T1000 (cell line): Measurements from ENCODE around the gene TK1.

Experiments used
- DNase-seq: peaks from one replicate; lab custom pipeline; 2025; ENCODE audit warnings: mixed read lengths; lab: John Stamatoyannopoulos, UW

Gene TK1

DNA sequence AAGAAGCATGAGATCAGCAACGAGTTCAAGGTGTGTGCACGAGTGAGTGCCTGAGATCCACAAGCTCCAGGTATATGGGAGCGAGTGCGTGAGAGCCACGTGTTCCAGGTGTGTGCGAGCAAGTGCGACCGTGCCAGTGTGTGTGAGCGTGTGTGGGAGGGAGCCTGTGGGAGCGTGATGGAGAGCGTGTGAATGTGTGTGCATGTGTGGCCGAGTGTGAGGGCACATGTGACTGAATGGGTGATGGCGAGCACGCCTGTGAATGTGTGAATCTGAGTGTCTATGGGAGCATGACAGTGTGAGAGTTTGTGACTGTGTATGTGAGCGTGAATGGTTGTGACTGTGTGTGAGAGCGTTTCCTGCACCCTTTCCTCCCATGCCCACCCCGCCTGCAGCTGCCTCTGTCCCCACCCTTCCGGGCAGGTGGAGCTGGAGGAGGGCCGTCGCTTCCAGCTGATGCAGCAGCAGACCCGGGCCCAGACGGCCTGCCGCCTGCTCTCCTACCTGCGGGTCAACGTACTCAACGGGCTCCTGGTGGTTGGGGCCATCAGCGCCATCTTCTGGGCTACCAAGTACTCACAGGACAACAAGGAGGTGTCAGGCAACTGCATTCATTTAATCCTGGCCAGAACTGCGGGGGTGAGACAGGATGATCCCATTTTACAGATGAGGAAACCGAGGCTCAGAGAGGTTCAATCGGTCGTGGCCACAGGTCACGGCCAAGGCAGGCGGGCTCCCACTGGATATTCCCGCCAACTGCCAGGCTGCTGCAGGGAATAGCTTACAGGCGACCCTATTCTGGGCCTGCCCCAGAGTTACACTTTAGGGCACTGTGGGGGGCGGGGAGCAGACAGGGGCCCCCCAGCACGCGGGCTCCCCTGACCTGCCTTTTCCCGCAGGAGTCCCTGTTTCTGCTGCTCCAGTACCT lies 52.6 kb downstream of the TK1 start:
- DNase-seq, result no peak

DNA sequence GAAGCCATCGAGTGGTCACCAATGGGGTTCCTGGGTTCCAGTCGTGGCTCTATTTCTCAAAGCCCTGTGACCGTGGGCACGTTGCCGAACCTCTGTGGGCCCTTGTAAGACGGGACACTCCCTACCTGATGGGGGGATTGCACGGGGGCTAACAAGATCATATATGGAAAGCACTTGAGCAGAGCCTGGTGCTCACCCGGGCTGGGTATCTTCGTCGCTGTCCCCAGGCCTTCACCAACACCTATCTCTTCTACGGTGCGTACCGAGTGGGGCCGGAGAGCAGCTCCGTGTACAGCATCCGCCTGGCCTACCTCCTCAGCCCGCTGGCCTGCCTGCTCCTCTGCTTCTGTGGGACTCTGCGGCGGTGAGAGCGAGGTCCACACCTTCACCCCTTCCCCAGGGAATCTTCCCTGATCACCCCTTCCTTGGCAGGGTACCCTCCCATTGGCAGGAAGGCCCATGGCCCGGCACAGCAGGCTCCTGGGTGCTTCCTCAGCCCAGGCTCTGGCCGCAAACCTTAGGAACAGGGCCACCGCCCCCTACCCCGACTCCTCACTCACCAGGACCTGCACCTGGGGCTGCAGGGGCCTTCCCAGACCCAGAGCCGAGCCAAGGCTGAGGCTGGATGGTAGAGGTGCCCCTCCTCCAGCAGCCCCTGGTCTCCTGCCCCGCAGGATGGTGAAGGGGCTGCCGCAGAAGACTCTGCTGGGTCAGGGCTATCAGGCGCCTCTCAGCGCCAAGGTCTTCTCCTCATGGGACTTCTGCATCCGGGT lies 53.5 kb downstream of the TK1 start:
- no peak for DNase-seq

DNA sequence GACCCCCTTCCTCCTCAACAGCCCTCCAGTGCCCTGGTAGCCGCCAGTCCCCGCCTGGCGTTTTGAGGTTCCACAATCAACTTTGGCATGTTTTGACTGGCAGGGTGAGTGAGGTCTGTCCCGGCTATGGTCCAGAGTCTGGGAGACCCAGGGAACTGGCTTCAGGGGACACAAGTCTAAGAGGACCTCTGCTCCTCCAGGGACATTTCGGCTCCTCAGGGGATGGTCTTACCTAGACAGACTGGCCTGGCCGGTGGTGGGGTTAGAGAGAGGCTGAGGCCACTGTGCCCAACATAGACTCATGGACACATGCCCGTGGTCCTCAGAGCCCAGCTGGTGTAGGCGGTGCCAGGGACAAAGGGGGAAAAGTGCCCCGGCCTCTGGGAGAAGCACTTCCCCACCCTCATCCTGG lies 54.1 kb downstream of the TK1 start:
- no peak for DNase-seq

DNA sequence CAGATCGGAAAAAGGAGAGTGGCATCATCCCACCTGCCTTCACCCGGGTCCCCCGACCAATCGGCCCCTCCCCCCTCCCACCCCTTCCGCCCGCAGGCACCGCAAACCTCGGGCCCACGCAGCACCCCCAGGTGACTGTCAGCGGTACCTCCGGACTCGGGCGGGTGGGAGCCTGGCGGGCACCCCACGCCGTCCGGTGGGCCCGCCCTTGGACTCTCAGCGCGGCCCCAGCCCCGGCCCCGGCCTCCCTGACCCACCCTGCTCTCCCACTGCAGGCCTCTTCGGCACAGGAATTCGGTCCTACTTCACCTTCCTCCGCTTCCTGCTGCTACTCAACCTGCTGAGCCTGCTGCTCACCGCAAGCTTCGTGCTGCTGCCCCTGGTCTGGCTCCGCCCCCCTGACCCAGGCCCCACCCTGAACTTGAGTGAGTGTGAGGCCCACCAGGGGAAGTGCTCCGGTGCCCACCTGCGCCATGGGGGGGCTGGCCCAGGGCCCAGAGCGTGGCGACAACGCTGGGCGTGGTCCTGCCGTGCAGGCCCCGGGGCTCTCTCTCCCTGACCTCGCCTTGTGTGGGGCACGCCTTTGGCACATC lies 54.7 kb downstream of the TK1 start:
- no peak for DNase-seq

DNA sequence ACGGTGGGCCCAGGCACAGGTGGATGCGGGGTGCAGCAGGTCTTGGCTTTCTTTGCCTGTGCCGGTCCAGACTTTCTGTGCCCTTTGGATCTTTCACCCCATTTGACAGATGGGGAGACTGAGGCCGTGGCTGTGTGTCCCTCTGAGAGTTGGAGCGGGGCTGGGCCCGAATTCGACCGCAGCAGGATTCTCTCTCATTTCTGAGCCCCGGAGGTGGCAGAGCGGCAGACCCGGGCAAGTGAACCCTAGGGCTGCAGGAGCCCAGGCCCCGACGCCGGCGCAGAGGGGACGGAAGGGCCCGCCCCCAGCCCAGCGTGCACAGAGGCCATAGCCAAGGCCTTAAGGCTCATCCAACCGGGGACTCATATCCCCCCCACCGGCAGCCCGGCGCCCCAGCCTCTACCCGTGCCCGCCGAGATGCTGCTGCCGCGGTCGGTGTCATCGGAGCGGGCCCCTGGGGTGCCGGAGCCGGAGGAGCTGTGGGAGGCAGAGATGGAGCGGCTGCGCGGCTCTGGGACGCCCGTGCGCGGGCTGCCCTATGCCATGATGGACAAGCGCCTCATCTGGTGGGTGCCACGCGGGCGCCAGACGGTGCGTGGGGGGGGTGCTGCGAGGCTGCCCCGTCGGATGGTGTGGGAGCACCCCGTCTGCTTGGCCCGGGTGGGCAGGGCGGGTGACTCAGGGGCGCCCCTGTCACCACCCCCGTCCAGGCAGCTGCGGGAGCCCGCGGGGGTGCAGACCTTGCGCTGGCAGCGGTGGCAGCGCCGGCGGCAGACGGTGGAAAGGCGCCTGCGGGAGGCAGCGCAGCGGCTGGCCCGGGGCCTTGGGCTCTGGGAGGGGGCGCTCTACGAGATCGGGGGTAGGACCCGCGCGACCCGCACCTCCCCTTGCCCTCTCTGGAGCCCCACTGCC lies 55.4 kb downstream of the TK1 start:
- no peak for DNase-seq

DNA sequence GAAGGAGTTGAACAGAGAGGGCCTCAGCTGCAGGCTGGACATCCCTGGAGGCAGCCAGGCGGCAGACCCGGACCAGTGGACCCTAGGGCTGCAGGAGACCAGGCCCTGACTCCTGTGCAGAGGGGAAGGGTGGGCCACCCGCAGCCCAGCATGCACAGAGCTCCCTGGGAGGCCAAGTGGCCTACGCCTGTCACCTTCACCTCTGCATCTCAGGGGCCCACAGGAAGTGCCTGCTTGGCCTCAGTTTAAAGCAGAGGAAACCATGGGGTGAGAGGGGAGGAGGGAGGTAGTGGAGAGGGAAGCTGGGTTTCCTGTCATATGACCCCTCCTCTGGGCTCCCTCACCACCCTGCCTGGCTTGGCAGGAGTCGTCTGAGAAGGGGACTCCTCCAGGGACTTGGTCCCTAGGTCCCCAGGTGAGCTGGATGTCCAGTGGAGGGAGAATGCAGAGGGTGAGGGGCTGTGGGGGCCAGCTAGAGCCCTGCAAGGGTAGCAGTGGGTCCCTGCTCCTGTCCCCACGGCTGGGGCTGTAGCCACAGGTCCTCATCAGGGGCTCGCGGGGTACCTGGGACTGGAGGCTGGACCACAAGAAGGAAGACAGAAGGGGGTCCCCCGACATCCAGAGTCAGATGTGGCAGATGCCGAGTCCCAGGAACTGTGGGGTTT lies 56.3 kb downstream of the TK1 start, which contains the start of gene TMC8:
Gene TMC8 (plus strand): TSS at position 335 of the 665 bp plus-strand sequence. CDS start 818 bp downstream, outside the sequence.
- DNase-seq, result no peak

DNA sequence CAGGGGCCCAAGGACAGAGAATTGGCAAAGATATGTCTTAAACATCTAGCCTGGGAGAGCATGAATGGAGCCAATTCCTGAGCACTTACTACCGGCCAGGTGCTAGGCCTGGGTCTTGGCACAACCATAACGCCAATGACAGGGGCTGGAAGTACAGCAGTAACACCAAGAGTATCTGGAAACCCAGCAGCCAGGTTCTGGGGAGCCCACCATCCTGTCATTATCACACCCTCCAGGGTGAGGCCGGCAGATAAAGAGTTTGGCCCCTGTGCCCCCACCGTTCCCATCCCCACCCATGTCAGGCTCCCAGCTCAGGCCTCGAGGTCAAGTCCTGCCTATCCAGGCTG lies 56.8 kb downstream of the TK1 start:
- no peak for DNase-seq

DNA sequence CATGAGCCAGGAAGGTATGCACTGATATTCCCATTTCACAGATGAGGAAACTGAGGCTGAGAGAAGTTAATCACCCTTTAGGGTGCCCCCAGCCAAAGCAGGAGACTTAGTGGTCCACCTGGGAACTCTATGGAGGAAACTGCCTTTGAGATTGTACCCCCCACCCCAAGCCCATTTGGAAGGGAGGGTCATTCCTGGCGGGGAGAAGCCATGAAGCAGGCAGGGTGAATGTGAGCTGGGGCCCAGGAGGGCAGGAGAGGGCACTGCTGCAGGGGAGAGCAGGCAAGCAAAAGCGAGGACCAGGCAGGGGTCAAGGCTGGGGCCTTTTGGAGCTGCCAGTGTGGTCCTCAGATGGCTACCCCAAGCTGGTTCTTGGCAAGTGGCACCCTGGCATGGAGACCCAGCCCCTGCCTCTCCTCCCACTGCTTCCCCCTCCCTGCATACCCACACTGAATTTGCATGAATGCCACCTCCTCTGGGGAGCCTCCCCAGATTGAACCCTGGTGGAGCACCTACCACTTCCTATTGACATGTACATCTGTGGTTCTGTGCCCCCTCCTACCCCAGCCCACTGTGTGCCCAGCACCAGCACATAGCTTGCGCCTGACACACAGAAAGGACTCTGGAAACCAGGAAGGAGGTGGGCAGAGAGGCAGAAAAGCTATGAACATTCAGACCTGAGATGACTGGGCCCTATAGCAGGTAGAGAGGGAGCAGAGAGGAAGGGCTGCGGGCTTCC lies 57.3 kb downstream of the TK1 start:
- no peak for DNase-seq

DNA sequence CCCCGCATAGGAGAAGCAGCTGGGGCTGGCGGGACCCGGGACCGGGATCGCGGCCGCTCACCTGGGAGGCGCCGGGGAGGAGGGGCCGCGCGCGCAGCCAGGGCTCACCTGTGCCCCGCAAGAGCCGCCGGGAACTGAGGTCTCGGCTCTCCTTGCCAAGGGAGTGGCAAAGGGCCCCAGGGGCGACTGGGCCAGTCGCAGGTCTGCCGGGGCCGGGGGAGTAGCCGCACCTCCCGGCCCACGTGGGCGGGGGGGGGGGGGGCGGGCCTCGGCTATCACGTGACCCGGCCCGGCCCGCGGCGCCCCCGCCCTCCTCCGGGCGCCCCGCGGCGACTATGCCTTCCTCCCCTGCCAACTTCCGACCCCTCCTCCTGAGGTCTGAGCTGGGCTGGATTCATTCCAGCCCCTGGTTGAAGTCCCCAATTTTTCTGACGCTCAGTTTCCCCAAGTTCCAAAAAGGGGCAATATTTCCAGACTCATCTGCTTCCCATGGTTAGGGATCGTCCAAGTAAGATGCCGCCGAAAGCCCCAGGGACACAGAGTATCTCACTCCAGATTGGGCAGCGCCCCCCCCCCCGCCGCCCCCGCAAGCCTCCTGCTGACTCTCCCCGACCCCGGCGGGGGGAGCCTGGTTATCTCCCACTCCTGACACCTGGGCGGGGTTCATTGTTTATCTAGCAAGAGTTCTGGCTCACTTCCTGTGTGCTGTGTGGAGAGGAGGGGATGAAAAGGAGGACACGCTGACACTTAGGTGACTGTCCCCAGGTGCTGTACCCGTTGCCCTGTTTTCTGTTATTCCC lies 58.1 kb downstream of the TK1 start, which contains the start of gene TMC6:
Gene TMC6 (minus strand): TSS at position 205 of the 800 bp plus-strand sequence. CDS start 1,923 bp downstream, outside the sequence.
- DNase-seq, result peak; percentile 45

DNA sequence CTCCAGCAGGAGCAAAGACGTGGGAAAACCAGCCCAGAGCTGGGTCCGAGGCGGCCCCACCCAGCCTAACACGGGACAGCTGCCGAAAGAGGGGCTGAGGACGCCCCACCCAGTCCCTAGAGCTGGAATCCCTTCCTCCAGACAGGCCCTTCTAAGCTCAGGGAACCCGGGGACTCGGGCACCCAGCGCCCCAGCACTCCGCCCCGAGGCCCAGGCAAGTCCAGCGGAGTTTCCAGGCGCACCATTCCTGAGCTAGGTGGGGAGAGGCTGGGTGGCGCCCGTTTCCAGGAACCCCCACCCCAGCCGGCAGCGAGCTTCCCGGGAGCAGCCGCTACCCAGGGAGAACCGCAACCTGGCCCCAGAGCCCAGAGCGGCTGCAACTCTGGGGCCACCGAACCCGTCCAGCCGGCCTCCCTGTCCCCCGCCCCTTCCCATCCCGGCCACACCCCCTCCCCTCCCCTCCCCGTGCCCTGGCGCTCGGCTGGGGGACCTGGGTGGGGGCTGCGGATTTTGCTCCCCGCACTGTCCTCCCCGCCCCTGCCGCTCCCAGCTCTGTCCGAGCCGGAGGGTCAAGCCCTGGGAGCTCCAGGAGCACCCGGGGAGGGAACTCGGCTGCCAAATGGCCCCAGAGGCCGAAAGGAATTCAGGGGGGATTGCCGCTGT lies 58.8 kb downstream of the TK1 start:
- DNase-seq, result no peak

DNA sequence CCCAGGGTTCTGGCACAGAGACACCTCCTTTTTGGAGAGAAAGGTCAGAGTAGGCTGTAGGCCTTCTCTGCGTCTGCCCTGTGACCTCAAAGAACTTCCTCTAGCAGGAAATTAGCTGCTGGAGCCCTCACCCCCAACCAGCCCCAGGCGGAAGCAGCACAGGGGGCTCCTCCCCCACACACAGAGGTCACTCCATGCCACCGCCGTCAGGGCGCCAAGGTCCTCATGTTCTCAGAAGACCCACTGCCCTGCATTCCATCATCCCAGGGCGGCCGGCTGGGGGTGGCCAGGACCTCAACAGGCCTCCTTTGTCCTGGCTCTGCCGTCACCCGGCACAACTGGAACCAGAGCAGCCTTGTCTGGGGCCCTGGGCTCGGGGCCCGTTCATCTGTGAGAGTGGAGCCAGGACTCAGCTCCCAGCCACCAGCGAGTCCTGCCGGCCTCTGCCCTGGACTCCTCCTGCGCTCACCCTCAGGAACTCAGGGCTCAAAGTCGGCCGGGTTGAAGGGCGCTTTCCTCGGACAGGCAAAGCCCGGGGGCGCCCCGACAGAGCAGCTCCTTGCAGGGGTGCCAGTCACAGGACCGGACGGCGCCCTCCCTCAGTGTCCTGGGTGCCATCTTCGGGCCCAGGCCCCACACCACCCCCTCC lies 59.5 kb downstream of the TK1 start:
- no peak for DNase-seq

DNA sequence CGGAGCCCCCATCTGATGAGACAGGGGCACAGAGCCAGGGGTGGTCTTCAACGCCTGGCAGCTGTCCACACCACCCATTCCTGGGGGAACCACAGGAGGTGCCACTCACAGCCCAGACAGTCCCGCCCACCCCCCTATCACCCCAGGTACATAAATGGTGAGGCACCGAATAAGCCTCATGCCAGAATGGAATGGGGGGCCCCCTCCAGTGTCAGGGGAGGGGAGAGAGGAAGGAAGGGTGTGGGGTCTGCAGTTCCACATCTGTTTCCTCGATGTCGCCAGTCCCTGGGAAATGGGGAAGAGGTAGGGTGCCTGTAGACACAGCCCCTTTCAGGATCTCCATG lies 60.0 kb downstream of the TK1 start:
- no peak for DNase-seq

DNA sequence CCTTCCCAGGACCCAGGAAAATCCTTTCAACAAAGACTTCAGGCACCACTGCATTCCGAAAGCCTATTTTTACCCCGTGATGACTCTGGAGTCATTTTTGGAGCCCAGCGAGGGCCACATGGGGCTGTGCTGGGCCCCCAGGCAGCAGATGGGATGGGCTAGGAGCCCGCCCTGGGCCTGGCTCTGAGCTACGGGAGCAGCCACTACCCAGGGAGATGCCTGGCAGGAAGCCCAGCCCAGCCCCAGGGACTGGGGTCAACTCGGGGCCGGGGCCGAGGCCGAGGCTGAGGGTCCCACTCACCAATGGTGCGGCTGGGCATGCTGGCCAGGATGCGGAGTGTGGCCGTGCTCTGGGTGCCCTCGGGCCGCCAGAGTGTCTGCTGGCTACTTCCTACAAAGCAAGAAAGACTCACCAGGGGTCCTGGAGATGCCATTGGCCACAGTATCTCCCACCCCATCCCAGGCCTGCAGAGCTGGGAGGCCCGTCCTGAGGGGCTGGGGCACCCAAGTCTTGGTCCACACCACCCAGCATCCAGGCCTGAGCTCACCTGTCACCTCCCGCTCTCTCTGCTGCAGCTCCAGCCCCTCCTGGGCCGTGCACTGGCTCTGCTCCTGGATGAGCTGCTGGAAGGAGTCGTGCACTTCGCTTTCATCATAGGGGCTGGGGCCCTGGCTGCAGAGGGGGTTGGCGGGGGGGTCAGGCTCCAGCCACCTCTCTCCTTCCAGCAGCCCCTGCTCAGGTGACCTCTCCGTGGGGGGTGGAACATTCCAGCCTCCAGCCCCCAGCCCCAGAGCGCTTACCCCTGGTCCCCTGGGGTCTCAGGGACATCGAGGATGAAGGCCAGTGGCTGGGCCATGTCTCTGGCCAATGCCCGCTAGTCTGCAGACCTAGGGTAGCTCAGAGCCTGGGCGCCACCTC lies 60.6 kb downstream of the TK1 start:
- no peak for DNase-seq

DNA sequence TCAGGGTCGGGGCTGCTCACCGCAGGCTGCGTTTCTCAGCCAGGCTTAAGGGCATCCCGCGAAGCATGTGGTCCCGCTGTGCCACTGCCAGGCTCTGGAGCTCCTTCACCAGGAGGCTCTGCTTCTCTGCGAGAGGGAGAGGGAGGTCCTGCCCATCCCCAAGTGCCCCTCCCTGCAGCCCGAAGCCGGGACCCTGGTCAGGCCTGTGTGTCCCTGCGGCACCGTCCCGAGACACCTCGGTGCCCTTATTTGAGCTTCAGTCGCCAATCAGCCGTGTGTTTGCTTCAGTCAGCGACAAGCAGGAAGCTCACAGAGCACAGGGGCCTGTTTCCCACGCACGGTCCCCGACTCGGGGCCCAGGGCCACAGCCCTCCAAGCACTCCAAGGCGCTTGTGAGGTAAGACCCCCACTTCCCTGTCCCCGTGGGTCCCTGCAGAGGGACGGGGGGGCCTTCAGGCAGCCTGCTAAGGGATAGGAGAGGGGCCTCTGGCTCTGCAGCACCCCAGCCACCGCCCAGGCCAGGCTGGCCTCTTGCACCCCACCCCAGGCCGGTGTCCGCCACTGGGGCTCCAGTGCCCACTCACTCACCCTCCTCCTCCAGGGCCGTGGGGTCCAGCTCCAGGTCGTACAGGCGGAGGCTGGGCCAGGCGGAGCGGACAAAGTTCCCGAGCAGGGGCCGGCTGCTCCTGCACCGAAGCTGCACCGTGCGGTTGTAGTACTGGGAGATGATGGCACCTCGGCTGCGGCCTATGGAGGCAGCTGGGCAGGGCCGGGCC lies 61.5 kb downstream of the TK1 start:
- DNase-seq, result no peak

DNA sequence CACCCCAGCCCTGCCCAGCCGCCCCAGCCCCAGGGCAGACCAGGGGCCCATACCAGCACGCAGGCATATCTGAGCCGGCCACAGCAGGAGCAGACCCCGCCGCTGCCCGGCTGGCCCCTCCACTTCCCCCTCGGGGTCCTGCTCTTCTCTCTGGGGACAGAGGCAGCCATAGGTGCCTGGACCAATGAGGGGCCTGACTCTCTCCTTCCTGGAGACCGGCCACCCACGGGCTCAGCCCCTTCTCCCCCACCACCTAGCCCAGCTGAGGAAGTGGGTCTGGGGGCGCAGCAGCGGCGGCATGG lies 62.1 kb downstream of the TK1 start:
- no peak for DNase-seq
